HG03439 (cell line): ENCODE results near the gene RASA3.

Source experiments
- ATAC-seq: cut with Tn5 transposase; IDR thresholded peaks from one replicate; pipeline ENCODE4 v1.9.1; 2021; ENCODE audit warnings: mild to moderate bottlenecking, moderate library complexity; ENCODE audit not compliant: unreplicated experiment

Gene RASA3

GRCh38 chr13:114041493-114041892, 90.9 kb downstream of the RASA3 start:
- ATAC-seq = no peak

GRCh38 chr13:114039471-114040141, 92.8 kb downstream of the RASA3 start:
- no peak for ATAC-seq

- ATAC-seq = no peak
Measured at GRCh38 chr13:114038900-114039299, 93.5 kb downstream of the RASA3 start.

- ATAC-seq = no peak
Measured at GRCh38 chr13:114038211-114038613, 94.2 kb downstream of the RASA3 start.

GRCh38 chr13:114037674-114038073, 94.7 kb downstream of the RASA3 start:
- no peak for ATAC-seq

GRCh38 chr13:114035583-114036531, 96.6 kb downstream of the RASA3 start:
- ATAC-seq = no peak

GRCh38 chr13:114035186-114035582, 97.2 kb downstream of the RASA3 start:
- no peak for ATAC-seq

GRCh38 chr13:114034481-114034891, 97.9 kb downstream of the RASA3 start:
- no peak for ATAC-seq

GRCh38 chr13:114033541-114034315, 98.7 kb downstream of the RASA3 start:
- no peak for ATAC-seq

- no peak for ATAC-seq
Measured at GRCh38 chr13:114032126-114032799, 100.2 kb downstream of the RASA3 start.

- ATAC-seq = no peak
Measured at GRCh38 chr13:114031631-114032030, 100.8 kb downstream of the RASA3 start.

GRCh38 chr13:114030666-114031610, 101.5 kb downstream of the RASA3 start:
- ATAC-seq = no peak

GRCh38 chr13:114029866-114030625, 102.4 kb downstream of the RASA3 start:
- no peak for ATAC-seq

- ATAC-seq = no peak
Measured at GRCh38 chr13:114027826-114028225, 104.6 kb downstream of the RASA3 start.

- no peak for ATAC-seq
Measured at GRCh38 chr13:114027046-114027715, 105.2 kb downstream of the RASA3 start.

- no peak for ATAC-seq
Measured at GRCh38 chr13:114026481-114026880, 105.9 kb downstream of the RASA3 start.

- no peak for ATAC-seq
Measured at GRCh38 chr13:114025714-114026431, 106.5 kb downstream of the RASA3 start.

- ATAC-seq = no peak
Measured at GRCh38 chr13:114025405-114025713, 107.1 kb downstream of the RASA3 start.
